DLD1 (cell line): Measurements from ENCODE around the gene SLC24A3.

Experiments used
- in situ Hi-C: cut with HindIII; loops from 2 replicates; pipeline ENCODE4 v1.10.0; 2017; ENCODE audit warnings: low sequenced_read_pairs

Gene SLC24A3

GRCh38 chr20:19725814-19726525 is 513.5 kb downstream of the SLC24A3 start:
- in situ Hi-C loops = no loop called here

- in situ Hi-C loops = no loop called here
These were observed 514.9 kb downstream of the SLC24A3 start for GRCh38 chr20:19727251-19727847.

GRCh38 chr20:19729672-19730071 is 517.2 kb downstream of the SLC24A3 start:
- in situ Hi-C loops = no loop called here

- in situ Hi-C loops = no loop called here
These were observed 518.3 kb downstream of the SLC24A3 start for GRCh38 chr20:19730706-19731105.

GRCh38 chr20:19734811-19735210 is 522.4 kb downstream of the SLC24A3 start:
- in situ Hi-C loops = no loop called here

- in situ Hi-C loops = no loop called here
These were observed 523.0 kb downstream of the SLC24A3 start for GRCh38 chr20:19735446-19735845.

GRCh38 chr20:19737025-19737424 is 524.6 kb downstream of the SLC24A3 start:
- in situ Hi-C loops = no loop called here

- in situ Hi-C loops = no loop called here
These were observed 526.5 kb downstream of the SLC24A3 start for GRCh38 chr20:19738951-19739350.

- in situ Hi-C loops = no loop called here
These were observed 526.9 kb downstream of the SLC24A3 start for GRCh38 chr20:19739351-19739750.

GRCh38 chr20:19740512-19740911 is 528.1 kb downstream of the SLC24A3 start:
- in situ Hi-C loops = no loop called here

- in situ Hi-C loops = no loop called here
These were observed 529.5 kb downstream of the SLC24A3 start for GRCh38 chr20:19741924-19742323.

- in situ Hi-C loops = no loop called here
These were observed 530.7 kb downstream of the SLC24A3 start for GRCh38 chr20:19742974-19743639.

GRCh38 chr20:19743640-19743995 is 531.2 kb downstream of the SLC24A3 start:
- in situ Hi-C loops = no loop called here

GRCh38 chr20:19745106-19745505 is 532.7 kb downstream of the SLC24A3 start:
- in situ Hi-C loops = no loop called here

GRCh38 chr20:19745584-19745983 is 533.1 kb downstream of the SLC24A3 start:
- in situ Hi-C loops = no loop called here

- in situ Hi-C loops = no loop called here
These were observed 534.0 kb downstream of the SLC24A3 start for GRCh38 chr20:19746396-19746795.

GRCh38 chr20:19747903-19748302 is 535.5 kb downstream of the SLC24A3 start:
- in situ Hi-C loops = no loop called here

GRCh38 chr20:19748681-19749080 is 536.2 kb downstream of the SLC24A3 start:
- in situ Hi-C loops = no loop called here

GRCh38 chr20:19749618-19750071 is 537.2 kb downstream of the SLC24A3 start:
- in situ Hi-C loops = no loop called here

- in situ Hi-C loops = no loop called here
These were observed 537.7 kb downstream of the SLC24A3 start for GRCh38 chr20:19750101-19750606.

- in situ Hi-C loops = no loop called here
These were observed 538.6 kb downstream of the SLC24A3 start for GRCh38 chr20:19750907-19751636.
